GM12878 (cell line): ENCODE results near the gene SLC18A3. TPM values are rescaled to one million over a fixed set of nuclear protein-coding genes. Genes with fewer than 3 reads are reported as not detected.

Experiments used
- ATAC-seq: fragments of 200-7000 bp; cut with Tn5 transposase; 3 replicates; pipeline ENCODE4 v1.9.1; 2020; ENCODE audit warnings: mild to moderate bottlenecking, moderate library complexity
- BruUV-seq: library from RNA; stranded (reverse); fragments of 400-500 nt; replicated peaks from 2 replicates; lab custom pipeline; 2021; lab: Mats Ljungman, UMichigan
- CTCF ChIA-PET: fragments of 300-600 bp; sonication (Branson Sonifier 250); formaldehyde crosslinking; extraction: SDS; loops from one replicate; lab custom pipeline; 2021; ENCODE audit warnings: inconsistent platforms; lab: Yijun Ruan, JAX
- POLR2A ChIA-PET: fragments of 350-600 bp; formaldehyde crosslinking; extraction: SDS; loops from one replicate; lab custom pipeline; 2021; ENCODE audit warnings: inconsistent platforms; lab: Charles Lee
- RAD21 ChIA-PET: fragments of 300-600 bp; sonication (Branson Sonifier 250); formaldehyde crosslinking; loops from one replicate; lab custom pipeline; 2023; ENCODE audit warnings: antibody characterized with exemption; ENCODE audit not compliant: unreplicated experiment; lab: Charles Lee
- SMC1A ChIA-PET: fragments of 300-600 bp; sonication (Branson Sonifier 250); formaldehyde crosslinking; loops from one replicate; lab custom pipeline; 2023; ENCODE audit not compliant: unreplicated experiment, uncharacterized antibody; lab: Charles Lee
- DNase-seq: peaks from one replicate; pipeline ENCODE4 v3.0.0-alpha.2; 2011; ENCODE audit warnings: low read depth, low spot score
- FAIRE-seq: peaks from 3 replicates; lab custom pipeline; 2011; peaks lifted over from hg19 to GRCh38; lab: Jason Lieb, UNC
- H2AFZ ChIP-seq: 2 replicates; pipeline ENCODE4 v1.6.0; 2011; ENCODE audit warnings: low read depth, low read length, control low read depth; ENCODE audit not compliant: control insufficient read depth
- H3K27ac ChIP-seq: 2 replicates; pipeline ENCODE4 v1.5.1; 2011; ENCODE audit warnings: control low read depth; ENCODE audit not compliant: control insufficient read depth, insufficient read depth
- H3K27me3 ChIP-seq, 2 experiments: replicated peaks in 1 of 2; 2 replicates each; pipeline versions ENCODE4 v1.6.0 to v1.6.1; 2011; ENCODE audit warnings: low read length in 1 of 2; ENCODE audit not compliant: control insufficient read depth in 2 of 2, insufficient read depth in 2 of 2
- H3K36me3 ChIP-seq, 2 experiments: 2 replicates each; pipeline ENCODE4 v1.5.1; 2011; ENCODE audit warnings: low read length in 1 of 2; ENCODE audit not compliant: control insufficient read depth in 2 of 2, insufficient read depth in 2 of 2
- H3K4me1 ChIP-seq: 2 replicates; pipeline ENCODE4 v1.6.1; 2011; ENCODE audit warnings: mild to moderate bottlenecking, low read length, moderate library complexity, mixed read lengths; ENCODE audit not compliant: control insufficient read depth, insufficient read depth
- H3K4me2 ChIP-seq: 2 replicates; pipeline ENCODE4 v1.6.0; 2011; ENCODE audit warnings: control low read depth; ENCODE audit not compliant: control insufficient read depth, insufficient read depth
- H3K4me3 ChIP-seq: fragments of 200-600 bp; sonication (generic); 2 replicates; pipeline ENCODE4 v1.5.1; 2016
- H3K79me2 ChIP-seq: 2 replicates; pipeline ENCODE4 v1.6.0; 2011; ENCODE audit warnings: low read length; ENCODE audit not compliant: control insufficient read depth, insufficient read depth
- H3K9ac ChIP-seq: 2 replicates; pipeline ENCODE4 v1.8.0; 2011; ENCODE audit warnings: low read length, control low read depth, mixed read lengths; ENCODE audit not compliant: control insufficient read depth, insufficient read depth
- H3K9me3 ChIP-seq: replicated peaks from 3 replicates; pipeline ENCODE4 v1.5.1; 2011; ENCODE audit warnings: mild to moderate bottlenecking, low read length; ENCODE audit not compliant: control insufficient read depth, insufficient read depth
- H4K20me1 ChIP-seq: 2 replicates; pipeline ENCODE4 v1.6.0; 2011; ENCODE audit not compliant: control insufficient read depth, insufficient read depth
- FOS ChIP-seq: IDR thresholded peaks from 3 replicates; pipeline ENCODE4 v1.6.1; 2011; ENCODE audit warnings: borderline replicate concordance; ENCODE audit not compliant: insufficient read length; ENCODE audit errors: extremely low read depth
- GABPA ChIP-seq: IDR thresholded peaks from 2 replicates; pipeline ENCODE4 v1.6.1; 2014; ENCODE audit warnings: antibody characterized with exemption, low read depth, mild to moderate bottlenecking, inconsistent platforms
- MEF2A ChIP-seq: IDR thresholded peaks from 2 replicates; pipeline ENCODE4 v1.6.1; 2011; ENCODE audit warnings: low read depth, mild to moderate bottlenecking, low read length, moderate library complexity; ENCODE audit not compliant: insufficient read depth
- RELA ChIP-seq: fragments of 450-650 bp; IDR thresholded peaks from 2 replicates; pipeline ENCODE4 v1.8.0; 2014; ENCODE audit warnings: borderline replicate concordance; ENCODE audit not compliant: partially characterized antibody
- RUNX3 ChIP-seq: IDR thresholded peaks from 2 replicates; pipeline ENCODE4 v1.6.1; 2012; ENCODE audit warnings: low read length, inconsistent platforms
- SPI1 ChIP-seq: IDR thresholded peaks from 2 replicates; pipeline ENCODE4 v1.6.1; 2011; ENCODE audit warnings: low read depth, mild to moderate bottlenecking, low read length, moderate library complexity, borderline replicate concordance; ENCODE audit not compliant: insufficient read depth
- WRNIP1 ChIP-seq: IDR thresholded peaks from 2 replicates; pipeline ENCODE4 v1.6.1; 2011; ENCODE audit warnings: low read depth, low read length, improper control_type of control experiment, borderline replicate concordance
- WGBS: methylation state at CpG from one replicate; pipeline ENCODE4 v1.1.6; 2016; ENCODE audit warnings: low lambda C conversion rate; ENCODE audit not compliant: insufficient replicate concordance, insufficient coverage; ENCODE audit errors: missing lambda C conversion rate; 5-methylcytosine and 5-hydroxymethylcytosine counted together
- in situ Hi-C: fragments of 300-500 bp; cut with MboI; formaldehyde crosslinking; loops from 9 replicates; pipeline ENCODE4 v1.14.3; 2018; ENCODE audit warnings: mixed read lengths
- intact Hi-C: fragments of 100-400 bp; cut with micrococcal nuclease; formaldehyde crosslinking; loops from one replicate; pipeline ENCODE4 v1.14.2; 2022; ENCODE audit not compliant: unreplicated experiment
- polyA plus RNA-seq, 11 experiments: library from polyadenylated mRNA; depleted of rRNA in 4 of 11; unstranded in 6 of 11; stranded (reverse) in 5 of 11; fragments of >200 nt; fragmentation: Nextera tagmentation in 4 of 11; fragmentation: Illumina TruSeq in 1 of 11; extraction: Ambion mirVana in 4 of 11; extraction: Trizol in 1 of 11; gene quantifications; 1 replicate in 1 of 11; 2 replicates in 10 of 11; pipeline versions ENCODE4 v1.2.1 to v1.2.3, GENCODE V29; 2011 to 2016; ENCODE audit warnings: inconsistent platforms in 2 of 11, missing spikeins in 2 of 11, low read depth in 1 of 11
- total RNA-seq, 4 experiments: library from RNA; depleted of rRNA in 3 of 4; stranded (reverse); fragments of >200 nt in 3 of 4; fragmentation: Illumina TruSeq in 1 of 4; extraction: Trizol in 1 of 4; gene quantifications; 2 replicates each; pipeline versions ENCODE4 v1.2.1 to v1.2.3, GENCODE V29; 2013 to 2021
- TF ChIP-seq, protein P1 (sequence below): IDR thresholded peaks from 2 replicates; pipeline ENCODE4 v1.6.1; 2011; ENCODE audit warnings: borderline replicate concordance, low read depth, mild to moderate bottlenecking, moderate library complexity, mixed read lengths, low read length; ENCODE audit not compliant: insufficient read depth; ENCODE audit errors: extremely low read length
- TF ChIP-seq, protein P2 (sequence below): fragments of 450-650 bp; IDR thresholded peaks from 2 replicates; pipeline ENCODE4 v1.6.1; 2017; ENCODE audit warnings: mild to moderate bottlenecking, moderate library complexity
- TF ChIP-seq, protein P3 (sequence below): fragments of 450-650 bp; IDR thresholded peaks from 2 replicates; pipeline ENCODE4 v1.6.1; 2018; ENCODE audit warnings: mild to moderate bottlenecking, low read depth, moderate library complexity; ENCODE audit not compliant: partially characterized antibody
- TF ChIP-seq, protein P4 (sequence below): IDR thresholded peaks from 2 replicates; pipeline ENCODE4 v1.6.1; 2011; ENCODE audit warnings: low read depth, low read length, improper control_type of control experiment, borderline replicate concordance
- TF ChIP-seq, protein P5 (sequence below): fragments of 150-350 bp; IDR thresholded peaks from 2 replicates; pipeline ENCODE4 v1.6.1; 2014; ENCODE audit warnings: mild to moderate bottlenecking, low read depth, low read length

SLC18A3 gene
- total and polyA plus RNA-seq, 10 of the 15 experiments (the other 5 are each of a cell fraction or from before 2014, with no cell fraction given): not detected

DNA sequence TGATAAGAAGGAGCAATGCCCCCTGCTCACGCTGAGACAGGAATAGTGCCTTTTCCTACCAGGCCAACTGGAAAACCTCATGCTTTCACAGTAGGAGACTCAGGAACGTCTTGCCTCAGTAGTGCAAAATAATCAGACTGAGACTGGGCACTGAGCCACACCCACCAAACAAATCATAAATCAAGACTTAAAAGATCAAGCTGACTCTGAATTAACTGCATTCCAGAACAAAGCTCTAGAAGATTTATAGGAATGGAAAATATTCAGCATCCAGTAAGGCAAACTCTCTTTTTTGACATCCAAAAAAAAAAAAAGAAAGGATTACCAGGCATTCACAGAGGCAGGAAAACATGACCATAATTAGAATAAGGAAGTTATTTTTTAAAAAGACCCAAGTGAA lies 30.5 kb upstream of the SLC18A3 start:
- Histone ChIP-seq H3K36me3 (no peaks in the 10 kb centered on the region), H3K27me3 (no peaks in the 10 kb centered on the region; a peak in 1 of 4 replicates), H3K9ac (no peak overlapping the region), H3K9me3 (no peaks in the 10 kb centered on the region), H3K4me3 (no peak overlapping the region), H3K4me1 (no peaks in the 10 kb centered on the region; the same call in 1 of the 2 replicates), H3K27ac (no peak overlapping the region), H2AFZ (no peak overlapping the region), H4K20me1 (no peaks in the 10 kb centered on the region), H3K4me2 (no peak overlapping the region), H3K79me2 (no peaks in the 10 kb centered on the region)
- ChIA-PET CTCF (no interaction called here), POLR2A (no interaction called here), SMC1A (no interaction called here), RAD21 (no interaction called here)
- in situ Hi-C loops (no loop called here), intact Hi-C loops (no loop called here)
- DNase-seq (no peak), FAIRE-seq (no peak), ATAC-seq (no peak)
- BruUV-seq: no TSS peak
- WGBS: 11% methylated on average over 2 of the region's 2 CpGs
- no peak for TF ChIP-seq RELA
- TF ChIP-seq, protein P1, sequence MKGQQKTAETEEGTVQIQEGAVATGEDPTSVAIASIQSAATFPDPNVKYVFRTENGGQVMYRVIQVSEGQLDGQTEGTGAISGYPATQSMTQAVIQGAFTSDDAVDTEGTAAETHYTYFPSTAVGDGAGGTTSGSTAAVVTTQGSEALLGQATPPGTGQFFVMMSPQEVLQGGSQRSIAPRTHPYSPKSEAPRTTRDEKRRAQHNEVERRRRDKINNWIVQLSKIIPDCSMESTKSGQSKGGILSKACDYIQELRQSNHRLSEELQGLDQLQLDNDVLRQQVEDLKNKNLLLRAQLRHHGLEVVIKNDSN: no peak
- no peak for TF ChIP-seq WRNIP1
- no peak for TF ChIP-seq MEF2A
- TF ChIP-seq SPI1: no peak
- TF ChIP-seq, protein P2, sequence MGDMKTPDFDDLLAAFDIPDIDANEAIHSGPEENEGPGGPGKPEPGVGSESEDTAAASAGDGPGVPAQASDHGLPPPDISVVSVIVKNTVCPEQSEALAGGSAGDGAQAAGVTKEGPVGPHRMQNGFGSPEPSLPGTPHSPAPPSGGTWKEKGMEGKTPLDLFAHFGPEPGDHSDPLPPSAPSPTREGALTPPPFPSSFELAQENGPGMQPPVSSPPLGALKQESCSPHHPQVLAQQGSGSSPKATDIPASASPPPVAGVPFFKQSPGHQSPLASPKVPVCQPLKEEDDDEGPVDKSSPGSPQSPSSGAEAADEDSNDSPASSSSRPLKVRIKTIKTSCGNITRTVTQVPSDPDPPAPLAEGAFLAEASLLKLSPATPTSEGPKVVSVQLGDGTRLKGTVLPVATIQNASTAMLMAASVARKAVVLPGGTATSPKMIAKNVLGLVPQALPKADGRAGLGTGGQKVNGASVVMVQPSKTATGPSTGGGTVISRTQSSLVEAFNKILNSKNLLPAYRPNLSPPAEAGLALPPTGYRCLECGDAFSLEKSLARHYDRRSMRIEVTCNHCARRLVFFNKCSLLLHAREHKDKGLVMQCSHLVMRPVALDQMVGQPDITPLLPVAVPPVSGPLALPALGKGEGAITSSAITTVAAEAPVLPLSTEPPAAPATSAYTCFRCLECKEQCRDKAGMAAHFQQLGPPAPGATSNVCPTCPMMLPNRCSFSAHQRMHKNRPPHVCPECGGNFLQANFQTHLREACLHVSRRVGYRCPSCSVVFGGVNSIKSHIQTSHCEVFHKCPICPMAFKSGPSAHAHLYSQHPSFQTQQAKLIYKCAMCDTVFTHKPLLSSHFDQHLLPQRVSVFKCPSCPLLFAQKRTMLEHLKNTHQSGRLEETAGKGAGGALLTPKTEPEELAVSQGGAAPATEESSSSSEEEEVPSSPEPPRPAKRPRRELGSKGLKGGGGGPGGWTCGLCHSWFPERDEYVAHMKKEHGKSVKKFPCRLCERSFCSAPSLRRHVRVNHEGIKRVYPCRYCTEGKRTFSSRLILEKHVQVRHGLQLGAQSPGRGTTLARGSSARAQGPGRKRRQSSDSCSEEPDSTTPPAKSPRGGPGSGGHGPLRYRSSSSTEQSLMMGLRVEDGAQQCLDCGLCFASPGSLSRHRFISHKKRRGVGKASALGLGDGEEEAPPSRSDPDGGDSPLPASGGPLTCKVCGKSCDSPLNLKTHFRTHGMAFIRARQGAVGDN: no peak
- TF ChIP-seq RUNX3: no peak
- TF ChIP-seq, protein P3, sequence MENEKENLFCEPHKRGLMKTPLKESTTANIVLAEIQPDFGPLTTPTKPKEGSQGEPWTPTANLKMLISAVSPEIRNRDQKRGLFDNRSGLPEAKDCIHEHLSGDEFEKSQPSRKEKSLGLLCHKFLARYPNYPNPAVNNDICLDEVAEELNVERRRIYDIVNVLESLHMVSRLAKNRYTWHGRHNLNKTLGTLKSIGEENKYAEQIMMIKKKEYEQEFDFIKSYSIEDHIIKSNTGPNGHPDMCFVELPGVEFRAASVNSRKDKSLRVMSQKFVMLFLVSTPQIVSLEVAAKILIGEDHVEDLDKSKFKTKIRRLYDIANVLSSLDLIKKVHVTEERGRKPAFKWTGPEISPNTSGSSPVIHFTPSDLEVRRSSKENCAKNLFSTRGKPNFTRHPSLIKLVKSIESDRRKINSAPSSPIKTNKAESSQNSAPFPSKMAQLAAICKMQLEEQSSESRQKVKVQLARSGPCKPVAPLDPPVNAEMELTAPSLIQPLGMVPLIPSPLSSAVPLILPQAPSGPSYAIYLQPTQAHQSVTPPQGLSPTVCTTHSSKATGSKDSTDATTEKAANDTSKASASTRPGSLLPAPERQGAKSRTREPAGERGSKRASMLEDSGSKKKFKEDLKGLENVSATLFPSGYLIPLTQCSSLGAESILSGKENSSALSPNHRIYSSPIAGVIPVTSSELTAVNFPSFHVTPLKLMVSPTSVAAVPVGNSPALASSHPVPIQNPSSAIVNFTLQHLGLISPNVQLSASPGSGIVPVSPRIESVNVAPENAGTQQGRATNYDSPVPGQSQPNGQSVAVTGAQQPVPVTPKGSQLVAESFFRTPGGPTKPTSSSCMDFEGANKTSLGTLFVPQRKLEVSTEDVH: no peak
- no peak for TF ChIP-seq FOS
- no peak for TF ChIP-seq GABPA
- TF ChIP-seq, protein P4, sequence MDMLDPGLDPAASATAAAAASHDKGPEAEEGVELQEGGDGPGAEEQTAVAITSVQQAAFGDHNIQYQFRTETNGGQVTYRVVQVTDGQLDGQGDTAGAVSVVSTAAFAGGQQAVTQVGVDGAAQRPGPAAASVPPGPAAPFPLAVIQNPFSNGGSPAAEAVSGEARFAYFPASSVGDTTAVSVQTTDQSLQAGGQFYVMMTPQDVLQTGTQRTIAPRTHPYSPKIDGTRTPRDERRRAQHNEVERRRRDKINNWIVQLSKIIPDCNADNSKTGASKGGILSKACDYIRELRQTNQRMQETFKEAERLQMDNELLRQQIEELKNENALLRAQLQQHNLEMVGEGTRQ: no peak
- TF ChIP-seq, protein P5, sequence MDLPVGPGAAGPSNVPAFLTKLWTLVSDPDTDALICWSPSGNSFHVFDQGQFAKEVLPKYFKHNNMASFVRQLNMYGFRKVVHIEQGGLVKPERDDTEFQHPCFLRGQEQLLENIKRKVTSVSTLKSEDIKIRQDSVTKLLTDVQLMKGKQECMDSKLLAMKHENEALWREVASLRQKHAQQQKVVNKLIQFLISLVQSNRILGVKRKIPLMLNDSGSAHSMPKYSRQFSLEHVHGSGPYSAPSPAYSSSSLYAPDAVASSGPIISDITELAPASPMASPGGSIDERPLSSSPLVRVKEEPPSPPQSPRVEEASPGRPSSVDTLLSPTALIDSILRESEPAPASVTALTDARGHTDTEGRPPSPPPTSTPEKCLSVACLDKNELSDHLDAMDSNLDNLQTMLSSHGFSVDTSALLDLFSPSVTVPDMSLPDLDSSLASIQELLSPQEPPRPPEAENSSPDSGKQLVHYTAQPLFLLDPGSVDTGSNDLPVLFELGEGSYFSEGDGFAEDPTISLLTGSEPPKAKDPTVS: no peak
